Stimulated activated CD4-positive, alpha-beta T cell treated with anti-CD3 and anti-CD28 coated beads, Interleukin-15, amount 100 ng/mL, for 48 hours (primary cell): ENCODE results near the gene MAP1S.

ENCODE experiments used
- DNase-seq, 2 donors: peaks; one replicate each; pipeline ENCODE4 v3.0.0-alpha.2; 2020; ENCODE audit warnings: low read depth in 2 of 2

MAP1S gene

DNA sequence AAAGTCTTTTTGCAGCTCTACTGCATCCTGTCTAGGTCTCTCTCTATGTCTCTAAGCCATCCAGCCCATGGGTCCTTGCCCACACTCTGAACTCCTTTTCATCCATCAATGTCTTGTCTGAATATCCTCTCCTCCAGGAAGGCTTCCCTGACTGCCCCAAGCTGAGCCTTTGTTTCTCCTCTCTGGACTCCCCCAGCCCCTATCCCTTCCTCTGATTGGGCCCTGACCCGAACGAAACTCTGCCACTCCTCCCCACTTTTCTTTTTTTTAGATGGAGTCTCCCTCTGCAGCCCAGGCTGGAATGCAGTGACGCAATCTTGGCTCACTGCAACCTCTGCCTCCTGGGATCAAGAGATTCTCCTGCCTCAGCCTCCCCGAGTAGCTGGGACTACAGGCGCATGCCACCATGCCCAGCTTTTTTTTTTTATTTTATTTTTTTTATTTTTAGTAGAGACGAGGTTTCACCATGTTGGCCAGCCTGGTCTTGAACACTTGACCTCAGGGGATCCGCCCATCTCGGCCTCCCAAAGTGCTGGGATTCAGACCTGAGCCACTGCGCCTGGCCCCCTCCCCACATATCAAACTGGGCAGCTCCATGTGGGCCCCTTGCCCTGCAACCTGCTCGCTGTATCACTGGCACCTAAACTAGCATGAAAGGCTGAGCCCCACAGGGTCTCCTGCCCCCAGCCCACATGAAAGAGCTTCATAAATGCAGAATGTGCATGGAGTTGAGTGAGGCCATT is 30.3 kb upstream of the MAP1S start:
- DNase-seq = no peak

GRCh38 chr19:17692566-17692965 is 26.7 kb upstream of the MAP1S start:
- no peak for DNase-seq

GRCh38 chr19:17695198-17695597 is 24.1 kb upstream of the MAP1S start:
- no peak for DNase-seq

DNA sequence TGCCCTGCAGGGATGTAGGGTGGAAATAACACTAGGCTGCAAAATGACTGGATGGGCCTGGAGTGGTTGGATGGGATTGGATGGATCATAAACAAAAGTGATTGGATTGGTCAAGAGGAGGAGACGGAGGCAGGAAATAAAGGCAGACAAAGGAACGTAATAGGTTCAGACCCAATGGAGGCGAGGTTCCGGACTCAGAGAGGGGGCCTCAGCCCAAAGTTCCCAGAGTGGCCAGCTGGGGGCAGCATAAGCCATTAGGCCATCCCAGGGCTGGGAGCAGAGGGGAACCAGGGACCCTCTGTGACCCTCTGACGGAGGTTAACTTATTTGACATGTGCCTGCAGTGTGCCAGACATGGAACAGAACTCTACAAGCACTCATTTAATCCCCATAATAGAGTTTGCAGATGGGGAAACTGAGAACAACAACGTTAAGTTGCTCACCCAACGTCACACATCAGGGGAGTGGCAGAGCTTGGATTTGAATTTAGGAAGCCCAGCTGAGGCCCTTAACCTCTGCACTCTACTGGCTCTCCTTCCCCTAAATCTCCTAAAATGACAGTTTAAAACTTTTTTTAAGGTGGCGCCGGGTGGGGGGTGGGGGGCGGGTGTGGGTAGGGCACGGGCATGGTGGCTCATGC is 15.3 kb upstream of the MAP1S start:
- DNase-seq = peak; percentile 53 to 59

DNA sequence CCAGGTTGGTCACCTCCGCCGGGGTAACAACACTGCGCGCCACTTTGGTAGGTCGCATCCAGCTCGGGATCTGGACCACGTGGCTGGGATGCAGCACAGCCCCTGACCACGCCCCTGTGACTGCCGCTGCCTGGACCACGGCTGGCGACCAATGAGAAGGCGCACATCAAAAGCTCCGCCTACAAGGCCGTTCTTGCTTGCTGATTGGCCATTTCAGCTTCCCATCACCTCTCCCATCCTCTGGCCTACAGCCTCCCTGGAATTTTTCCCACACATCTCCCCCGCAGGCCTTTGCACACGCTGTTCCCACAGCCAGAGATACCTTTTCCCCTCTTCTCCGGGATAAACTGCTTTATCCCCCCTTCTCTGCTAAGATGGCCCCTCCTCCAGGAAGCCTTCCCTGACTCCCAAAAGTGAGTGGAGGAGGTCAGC is 12.5 kb upstream of the MAP1S start:
- no peak for DNase-seq

DNA sequence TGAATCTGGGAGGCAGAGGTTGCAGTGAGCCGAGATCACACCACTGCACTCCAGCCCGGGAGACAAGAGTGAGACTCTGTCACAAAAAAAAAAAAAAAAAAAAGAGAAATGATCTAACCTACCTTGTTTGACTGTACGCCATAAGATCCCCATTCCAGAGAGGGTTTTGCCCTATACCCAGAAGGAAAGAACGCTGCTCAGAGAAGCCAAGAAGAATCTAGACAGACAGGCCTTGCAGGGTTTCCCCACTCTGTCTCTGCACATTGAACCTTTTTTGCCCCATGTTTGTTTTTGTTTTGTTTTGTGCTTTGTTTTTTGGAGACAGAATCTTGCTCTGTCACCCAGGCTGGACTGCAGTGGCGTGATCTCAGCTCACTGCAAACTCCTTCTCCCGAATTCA is 7.4 kb upstream of the MAP1S start:
- DNase-seq = no peak

DNA sequence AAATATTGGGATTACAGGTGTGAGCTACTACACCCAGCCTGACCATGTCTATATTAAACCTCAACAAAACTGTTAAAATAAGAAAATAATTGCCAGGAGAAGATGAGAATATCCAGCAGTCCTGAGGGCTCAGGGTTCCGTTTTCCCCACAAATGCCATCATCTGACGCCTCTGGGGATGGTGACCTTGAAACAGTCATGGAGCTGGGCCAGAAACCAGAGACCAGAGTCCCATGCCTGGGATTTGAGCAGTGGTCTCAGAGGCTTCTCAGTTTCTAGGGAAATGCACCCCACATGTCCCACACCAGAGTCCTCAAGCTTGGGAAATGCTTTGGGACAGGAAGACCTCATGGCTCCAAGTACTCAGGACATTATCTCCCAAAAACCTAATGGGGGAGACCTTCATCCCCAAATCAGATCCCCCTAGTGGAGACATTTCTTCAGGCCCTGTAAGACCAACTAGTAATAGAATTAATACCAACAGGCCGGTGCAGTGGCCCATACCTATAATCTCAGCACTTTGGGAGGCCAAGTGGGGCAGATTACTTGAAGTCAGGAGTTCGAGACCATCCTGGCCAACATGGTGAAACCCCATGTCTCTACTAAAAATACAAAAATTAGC is 2.9 kb upstream of the MAP1S start:
- DNase-seq = no peak

GRCh38 chr19:17718550-17718946 is 732 bp upstream of the MAP1S start:
- DNase-seq = no peak

DNA sequence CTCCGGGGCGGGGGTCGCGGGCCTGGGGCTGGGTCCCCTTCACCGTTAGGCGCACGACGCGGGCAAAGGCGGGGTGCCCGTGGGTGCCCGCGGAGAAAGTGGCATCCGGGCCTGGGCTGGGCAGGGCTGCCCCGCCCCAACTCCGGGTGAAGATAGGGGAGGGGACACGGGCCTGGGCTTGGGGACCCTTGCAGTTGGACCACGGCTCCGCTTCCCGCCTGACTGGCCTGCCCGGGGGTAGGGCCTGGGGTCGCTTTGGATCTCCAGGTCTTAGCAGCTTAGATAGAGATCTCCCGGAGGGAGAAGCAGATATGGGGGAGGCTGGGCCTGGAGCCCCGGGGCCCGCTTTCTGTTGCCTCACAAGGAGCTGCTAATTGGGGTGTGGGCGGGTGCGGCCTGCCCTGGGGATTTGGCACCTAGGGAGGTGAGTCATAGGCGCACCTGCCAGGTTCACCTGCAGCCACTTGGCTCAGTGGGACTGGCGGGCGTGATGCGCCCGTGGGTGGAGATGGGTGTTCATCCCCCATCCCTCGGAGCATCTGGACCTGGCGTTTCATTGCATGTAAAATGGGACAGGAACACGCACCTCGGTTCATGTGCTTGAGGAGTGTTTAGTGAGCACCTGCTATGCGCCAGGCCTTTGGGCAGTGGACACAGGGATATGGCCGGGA is 585 bp downstream of the MAP1S start:
- no peak for DNase-seq

DNA sequence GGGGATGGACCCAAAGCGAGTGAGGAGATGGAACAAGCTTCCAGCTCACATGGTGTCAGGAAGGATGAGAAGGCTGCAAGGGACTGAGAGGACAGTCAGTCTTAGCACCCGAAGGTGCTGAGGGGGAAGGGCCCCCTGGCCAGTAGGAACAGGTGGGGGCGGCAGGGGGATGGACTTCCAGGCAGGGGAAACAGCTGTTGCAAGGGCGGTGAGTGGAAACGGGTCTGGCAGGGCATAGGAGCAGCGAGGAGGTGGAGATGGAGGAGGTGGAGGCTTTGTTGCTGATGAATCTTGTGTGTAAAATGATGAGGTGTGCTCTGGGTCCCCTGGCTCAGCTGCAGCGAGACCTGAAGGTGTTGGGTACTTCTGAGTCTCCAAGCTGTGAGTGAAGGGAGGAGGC is 1.2 kb downstream of the MAP1S start:
- DNase-seq = no peak

GRCh38 chr19:17721111-17721628 is 1.9 kb downstream of the MAP1S start:
- DNase-seq = no peak

DNA sequence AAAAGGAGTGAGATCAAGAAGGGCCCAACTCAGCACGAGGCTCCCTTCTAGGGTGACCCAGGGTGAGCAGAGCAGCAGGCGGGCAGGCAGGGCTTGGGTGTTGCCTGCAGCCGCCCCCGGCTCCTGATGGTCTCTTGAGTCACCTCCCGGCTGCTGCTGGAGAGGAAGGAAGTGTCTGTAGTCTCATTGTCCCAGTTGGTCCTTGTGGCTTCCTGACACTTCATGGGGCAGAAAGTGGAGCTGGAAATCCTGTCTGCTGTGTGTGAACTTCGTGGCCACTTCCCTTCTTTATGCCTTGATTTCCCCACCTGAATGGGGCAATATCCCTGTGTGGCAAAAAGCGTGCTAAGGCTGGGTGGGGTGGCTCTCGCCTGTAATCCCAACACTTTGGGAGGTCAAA is 2.5 kb downstream of the MAP1S start:
- DNase-seq = no peak

- DNase-seq = no peak
Observed at GRCh38 chr19:17722655-17723240, 3.5 kb downstream of the MAP1S start.

DNA sequence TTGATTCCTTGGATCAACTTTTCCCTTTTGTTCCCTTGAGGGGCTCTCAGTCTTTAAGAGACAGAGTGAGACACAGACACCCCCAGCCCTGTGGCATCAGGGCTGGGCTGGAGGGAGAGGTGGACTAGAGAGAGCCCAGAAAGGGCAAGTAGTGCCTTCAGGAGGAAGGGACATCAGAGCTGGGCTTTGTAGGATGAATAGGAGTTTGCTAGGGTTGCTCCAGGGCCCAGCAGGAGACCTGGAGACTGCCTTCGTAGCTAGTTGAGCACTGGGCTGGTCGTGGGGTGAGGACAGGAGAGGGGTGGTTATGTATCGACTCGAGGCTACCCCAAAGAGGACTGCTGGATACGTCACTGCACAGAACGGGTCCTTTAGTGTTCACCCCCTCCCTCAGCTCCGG is 5.4 kb downstream of the MAP1S start:
- DNase-seq = no peak

GRCh38 chr19:17725422-17726078 is 6.3 kb downstream of the MAP1S start:
- no peak for DNase-seq

DNA sequence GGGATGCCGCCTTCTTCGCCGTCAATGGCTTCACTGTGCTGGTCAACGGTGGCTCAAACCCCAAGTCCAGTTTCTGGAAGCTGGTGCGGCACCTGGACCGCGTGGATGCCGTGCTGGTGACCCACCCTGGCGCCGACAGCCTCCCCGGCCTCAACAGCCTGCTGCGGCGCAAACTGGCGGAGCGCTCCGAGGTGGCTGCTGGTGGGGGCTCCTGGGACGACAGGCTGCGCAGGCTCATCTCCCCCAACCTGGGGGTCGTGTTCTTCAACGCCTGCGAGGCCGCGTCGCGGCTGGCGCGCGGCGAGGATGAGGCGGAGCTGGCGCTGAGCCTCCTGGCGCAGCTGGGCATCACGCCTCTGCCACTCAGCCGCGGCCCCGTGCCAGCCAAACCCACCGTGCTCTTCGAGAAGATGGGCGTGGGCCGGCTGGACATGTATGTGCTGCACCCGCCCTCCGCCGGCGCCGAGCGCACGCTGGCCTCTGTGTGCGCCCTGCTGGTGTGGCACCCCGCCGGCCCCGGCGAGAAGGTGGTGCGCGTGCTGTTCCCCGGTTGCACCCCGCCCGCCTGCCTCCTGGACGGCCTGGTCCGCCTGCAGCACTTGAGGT is 7.0 kb downstream of the MAP1S start:
- no peak for DNase-seq

DNA sequence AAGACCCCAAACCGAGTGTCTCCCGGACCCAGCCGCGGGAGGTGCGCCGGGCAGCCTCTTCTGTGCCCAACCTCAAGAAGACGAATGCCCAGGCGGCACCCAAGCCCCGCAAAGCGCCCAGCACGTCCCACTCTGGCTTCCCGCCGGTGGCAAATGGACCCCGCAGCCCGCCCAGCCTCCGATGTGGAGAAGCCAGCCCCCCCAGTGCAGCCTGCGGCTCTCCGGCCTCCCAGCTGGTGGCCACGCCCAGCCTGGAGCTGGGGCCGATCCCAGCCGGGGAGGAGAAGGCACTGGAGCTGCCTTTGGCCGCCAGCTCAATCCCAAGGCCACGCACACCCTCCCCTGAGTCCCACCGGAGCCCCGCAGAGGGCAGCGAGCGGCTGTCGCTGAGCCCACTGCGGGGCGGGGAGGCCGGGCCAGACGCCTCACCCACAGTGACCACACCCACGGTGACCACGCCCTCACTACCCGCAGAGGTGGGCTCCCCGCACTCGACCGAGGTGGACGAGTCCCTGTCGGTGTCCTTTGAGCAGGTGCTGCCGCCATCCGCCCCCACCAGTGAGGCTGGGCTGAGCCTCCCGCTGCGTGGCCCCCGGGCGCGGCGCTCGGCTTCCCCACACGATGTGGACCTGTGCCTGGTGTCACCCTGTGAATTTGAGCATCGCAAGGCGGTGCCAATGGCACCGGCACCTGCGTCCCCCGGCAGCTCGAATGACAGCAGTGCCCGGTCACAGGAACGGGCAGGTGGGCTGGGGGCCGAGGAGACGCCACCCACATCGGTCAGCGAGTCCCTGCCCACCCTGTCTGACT is 7.9 kb downstream of the MAP1S start:
- no peak for DNase-seq

DNA sequence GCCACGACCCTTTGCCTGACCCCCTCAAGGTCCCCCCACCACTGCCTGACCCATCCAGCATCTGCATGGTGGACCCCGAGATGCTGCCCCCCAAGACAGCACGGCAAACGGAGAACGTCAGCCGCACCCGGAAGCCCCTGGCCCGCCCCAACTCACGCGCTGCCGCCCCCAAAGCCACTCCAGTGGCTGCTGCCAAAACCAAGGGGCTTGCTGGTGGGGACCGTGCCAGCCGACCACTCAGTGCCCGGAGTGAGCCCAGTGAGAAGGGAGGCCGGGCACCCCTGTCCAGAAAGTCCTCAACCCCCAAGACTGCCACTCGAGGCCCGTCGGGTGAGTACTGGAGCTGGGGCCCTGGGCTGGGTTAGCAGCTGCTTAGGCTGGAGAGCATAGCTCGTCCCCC is 8.6 kb downstream of the MAP1S start:
- no peak for DNase-seq

GRCh38 chr19:17733127-17733526 is 13.8 kb downstream of the MAP1S start:
- no peak for DNase-seq

DNA sequence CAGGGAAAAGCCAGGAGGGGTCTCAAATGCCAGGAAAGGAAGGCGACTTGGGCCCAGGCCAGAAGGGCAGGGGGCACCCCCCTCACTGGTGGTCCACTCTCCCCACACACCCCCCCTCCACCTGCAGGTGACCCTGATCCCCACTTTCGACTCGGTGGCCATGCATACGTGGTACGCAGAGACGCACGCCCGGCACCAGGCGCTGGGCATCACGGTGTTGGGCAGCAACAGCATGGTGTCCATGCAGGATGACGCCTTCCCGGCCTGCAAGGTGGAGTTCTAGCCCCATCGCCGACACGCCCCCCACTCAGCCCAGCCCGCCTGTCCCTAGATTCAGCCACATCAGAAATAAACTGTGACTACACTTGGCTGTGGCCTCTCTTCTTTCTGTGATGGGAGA is 14.9 kb downstream of the MAP1S start:
- no peak for DNase-seq
